COLO668 (cell line): ENCODE measurements around the gene MYL7.

Source experiments
- DNase-seq: peaks from one replicate; lab custom pipeline; 2025; ENCODE audit not compliant: unreplicated experiment; lab: John Stamatoyannopoulos, UW

The MYL7 gene

DNA sequence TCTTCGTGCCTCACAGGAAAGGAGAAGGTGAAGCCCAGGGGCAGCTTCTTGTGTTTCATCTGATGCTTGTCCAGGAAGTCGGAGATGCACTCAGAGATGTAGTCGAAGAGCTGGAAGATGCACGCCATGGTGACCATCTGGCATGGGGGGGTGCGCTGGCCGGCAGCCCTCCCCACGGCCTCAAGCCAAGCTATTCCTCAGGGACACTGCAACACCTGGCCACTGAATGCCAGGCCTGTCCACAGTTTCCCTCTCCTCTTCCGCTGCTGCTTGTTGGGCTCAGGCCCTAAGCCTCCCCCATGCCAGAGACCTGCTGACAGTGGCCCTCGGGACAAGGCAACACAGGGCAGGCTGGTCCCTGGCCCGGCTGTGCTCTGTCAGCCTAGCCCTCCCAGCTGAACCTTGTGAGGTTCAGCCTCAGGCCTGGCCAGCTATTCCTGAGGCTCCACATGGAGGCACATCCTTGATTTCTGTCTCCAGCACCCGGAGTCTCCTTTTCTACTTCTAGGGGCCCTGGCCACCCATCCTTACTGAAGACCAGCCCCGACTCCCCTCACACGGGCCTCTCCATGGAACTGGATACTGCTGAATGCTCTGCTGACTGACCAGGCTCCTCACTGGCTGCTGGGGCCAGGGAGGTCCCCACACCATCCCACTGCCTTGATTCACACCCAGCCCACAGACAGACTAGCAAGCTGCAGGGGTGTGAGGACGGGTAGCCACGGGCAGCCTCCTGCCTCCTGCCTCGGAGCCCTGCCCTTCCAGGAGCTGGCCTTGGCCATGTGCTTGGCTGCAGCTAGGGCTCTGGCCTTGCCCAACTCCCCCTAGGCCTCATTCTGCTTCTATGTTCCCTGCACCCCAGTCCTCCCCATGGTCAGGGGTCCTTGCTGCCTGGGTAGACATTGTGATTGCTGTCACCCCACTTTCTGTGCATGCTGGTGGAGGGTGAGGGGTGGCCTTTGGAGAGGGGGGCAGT is 10.1 kb upstream of the MYL7 start:
- no peak for DNase-seq

DNA sequence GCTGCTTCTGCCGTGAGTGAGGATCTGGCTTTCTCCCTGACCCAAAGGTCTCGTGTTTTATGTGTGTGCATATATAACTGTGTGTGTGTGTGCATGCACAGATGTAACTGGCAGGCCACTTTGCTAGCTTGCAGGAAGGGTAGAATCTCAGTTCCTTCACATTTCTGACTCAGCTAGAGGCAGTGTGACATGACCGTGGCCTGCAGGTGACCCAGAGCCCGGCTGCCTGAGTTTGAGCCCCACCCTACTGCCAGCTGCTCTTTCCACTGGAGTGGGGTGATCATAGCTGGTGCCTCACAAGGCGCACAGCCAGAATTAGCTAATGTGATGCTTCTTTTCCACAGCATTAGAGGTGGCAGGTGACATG is 9.3 kb upstream of the MYL7 start:
- DNase-seq, result peak; percentile 39

DNA sequence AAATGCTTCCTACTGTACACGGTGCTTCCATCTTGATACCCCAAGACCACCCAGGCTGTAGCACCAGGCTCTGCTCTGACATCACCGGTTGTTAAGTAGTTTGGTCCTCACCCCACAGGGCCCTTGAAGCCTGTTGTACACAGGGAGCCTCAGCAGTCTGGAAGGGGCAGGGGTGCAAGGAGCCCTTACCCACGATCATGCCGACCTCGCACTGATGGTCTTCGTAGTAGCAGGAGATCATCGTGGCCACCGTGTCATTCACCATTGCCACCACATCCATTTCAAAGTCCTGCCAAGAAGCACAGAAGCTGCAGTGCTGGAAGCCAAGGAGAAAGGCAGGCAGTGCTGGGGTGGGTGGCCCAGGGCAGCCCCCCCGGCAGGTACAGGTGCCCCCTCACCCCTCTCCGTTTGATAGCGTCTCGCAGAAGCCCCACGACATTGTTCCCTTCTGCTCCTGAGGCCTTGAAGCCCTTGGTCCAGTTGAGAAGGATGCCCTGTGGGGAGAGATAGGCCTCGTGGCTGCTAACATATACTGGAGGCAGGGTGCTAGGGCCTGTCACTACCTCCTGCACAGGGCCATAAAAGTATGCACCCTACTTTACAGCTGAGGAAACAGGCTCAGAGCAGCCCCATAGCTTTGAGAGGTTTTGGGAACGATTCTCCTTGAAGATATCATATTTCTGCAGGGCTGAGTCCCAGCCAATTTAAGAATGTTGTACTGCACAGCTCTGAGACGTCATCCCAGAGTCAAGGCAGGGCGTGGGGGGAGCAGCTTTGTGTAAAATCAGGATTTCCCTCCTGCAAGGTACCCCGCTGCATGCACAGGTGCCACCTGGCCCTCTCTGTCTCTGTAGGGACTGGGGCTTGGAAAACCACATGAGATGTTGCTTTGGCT is 8.7 kb upstream of the MYL7 start:
- DNase-seq, result no peak

DNA sequence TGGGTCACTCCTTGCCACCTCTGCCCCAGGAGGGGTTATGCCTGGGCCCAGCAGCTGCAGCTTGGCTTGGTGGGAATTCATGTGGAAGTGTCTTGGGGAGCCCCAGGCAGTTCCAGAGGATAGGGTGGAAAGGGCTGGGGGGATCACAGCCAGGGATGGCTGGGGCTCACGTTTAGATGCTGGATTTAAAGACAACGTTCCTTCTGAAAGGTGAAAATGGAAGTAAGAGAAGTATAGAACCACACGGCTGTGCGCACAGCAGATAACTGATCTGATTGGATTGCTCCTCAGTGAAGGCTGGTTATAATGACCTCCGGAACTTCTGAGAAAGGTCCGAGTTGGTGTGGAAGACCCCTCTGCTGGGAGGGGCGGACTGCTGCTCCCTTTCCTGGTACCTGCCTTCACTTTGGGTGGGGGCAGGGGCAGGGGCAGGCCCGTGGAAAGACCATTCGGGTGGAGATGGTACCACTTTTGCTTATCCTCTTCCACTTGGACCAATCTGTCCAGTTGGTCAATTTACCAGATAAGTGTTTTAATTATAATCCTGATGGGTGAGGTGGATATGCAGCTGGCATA is 7.9 kb upstream of the MYL7 start:
- DNase-seq, result no peak

DNA sequence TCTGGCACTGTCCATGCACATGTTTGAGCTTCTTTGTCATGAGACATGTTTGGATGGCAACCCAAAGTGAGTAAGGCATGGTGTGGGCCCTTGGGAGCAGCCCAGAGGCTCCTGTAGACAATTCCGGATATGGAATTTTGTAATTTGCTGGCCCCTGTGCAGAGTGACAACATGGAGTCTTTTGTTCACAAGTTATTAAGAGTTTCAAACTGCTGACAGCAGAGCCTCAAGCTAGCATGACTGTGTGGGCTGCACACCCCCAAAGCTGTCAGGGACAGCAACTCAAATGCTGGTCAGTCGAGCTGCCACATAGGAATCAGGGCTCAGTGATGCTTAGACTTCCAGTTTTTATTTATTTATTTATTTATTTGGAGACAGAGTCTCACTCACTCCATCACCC is 7.0 kb upstream of the MYL7 start:
- no peak for DNase-seq

DNA sequence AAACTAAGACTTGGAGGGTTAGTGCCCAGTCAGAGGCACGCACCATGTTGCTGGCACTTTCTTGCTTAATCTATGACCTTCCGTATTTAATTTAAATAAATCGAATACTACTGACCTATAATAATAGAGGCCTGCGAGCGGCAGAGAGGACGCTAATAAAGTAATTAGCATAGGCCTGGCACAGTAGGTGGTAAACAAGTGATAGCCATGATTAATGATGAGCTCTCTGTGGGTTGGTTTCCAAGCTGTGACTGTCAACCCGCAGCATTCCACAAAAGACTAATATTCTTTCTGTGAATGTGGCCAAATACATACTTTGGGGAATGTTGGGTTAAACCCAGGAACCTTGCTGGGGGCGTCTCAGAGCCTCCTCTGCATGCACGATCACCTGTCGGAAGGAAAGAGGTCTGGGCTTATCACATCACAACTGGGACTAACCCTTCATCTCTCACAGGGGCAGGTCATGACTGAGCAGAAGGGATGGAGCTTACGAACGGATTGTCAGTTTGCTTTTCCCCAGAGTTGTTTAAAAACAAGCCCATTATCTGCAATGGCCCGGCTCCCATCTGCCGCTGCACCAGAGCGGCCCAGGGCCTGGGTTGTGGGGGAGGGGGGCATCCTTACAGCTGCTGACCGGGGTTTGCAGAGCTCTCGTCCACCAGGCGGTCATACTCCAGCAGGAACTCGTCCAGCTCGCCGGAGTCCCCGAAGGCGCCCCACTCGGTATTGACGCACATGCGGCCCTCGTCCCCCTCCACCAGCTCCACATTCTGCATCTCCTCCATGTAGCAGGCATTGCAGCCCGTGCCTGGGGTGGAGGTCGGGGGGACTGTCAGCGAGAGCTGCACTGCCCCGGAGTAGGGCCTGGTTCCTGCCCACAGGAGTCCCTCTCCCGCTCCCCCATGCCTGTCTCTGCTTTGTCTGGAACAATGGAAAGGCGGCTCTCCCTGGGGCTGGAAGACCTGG is 6.2 kb upstream of the MYL7 start:
- DNase-seq, result no peak

DNA sequence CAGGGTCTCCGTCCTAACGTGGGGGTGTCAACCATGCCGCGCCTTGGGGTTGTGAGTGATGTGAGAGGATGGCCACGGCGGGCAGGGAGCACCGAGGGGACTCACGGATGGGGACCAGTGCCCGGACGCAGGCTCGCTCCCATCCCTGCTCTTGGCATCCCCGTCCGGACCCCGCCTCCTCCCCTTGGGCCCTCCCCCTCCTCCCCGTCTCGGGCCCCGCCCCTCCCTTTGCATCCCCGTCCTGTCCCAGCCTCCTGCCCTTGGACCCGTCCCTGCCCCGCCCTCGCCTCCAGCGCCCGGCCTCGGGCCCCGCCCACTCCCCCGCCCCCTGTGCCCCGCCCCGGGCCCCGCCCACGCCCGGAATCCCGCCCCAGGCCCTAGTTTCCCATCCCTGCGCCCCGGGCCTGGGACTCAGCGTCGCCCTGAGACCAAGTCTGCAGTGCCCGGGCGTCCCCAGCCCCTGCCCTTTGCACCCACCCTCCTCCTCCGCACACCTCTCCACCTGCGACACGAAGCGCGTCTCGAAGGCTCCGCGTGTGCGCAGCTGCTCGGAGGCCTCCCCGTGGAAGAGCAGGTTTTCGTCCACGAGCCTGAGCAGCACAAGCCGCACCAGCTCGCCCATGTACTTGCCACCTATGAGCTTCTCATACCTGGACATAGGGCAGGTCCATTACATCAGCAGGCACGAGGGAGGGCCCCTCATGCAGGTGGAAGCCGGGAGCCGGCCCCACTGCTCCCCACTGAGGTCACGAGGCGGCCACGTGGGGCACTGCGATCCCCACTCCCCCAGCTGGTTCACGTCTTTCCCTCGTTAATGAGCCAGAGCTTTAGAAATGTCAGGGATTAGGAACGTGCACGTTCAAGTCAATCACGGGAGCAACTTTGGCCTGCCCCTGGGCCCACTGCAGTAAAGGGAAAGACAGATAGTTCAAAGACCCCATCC is 5.1 kb upstream of the MYL7 start:
- DNase-seq, result no peak

DNA sequence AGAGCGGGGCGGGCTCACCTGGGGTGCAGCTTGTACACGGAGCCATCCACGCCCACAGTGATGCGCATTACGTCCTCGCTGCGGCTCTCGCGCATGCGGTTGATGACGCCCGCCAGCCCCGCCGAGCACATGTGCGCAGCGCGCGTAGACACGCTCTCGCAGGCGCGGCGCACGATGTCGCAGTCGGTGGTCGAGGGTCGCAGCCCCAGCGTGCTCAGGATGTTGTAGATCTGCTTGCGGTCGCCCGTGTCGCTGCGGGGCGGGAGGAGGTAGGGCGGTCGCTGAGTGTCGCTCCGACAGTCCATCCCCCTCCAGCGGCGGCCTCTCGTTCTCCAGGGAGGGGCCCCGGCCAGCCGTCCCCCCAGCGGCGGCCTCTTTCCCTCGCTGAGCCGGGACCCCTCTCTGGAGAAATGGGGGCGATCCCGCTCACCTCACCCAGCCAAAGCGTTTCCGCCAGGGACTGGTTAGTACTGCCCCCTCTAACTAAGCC is 4.4 kb upstream of the MYL7 start:
- no peak for DNase-seq

DNA sequence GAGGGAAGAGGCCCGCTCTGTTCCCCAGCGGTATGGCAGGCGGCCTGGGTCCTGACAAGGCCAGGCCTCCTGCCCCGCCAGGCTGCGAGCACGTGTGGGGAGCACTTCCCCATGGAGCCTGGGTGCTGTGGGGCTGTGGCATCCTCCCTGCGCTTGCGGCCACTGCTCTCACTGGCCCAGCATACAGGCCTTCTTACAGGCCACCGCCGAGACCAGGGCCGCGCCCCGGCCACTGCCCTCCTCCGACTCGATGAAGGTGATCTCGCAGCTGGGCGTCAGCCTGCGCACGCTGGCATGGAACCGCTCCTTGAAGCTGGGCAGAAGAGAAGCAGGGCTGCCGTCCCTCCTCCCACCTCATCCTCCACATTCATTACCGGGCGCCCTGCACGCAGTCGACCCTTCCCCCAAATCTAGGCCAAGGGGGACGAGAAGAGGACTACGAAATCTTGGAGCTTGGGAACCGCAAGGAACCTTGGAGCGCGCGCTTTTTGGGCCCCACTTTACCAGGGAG is 3.9 kb upstream of the MYL7 start:
- DNase-seq, result no peak

DNA sequence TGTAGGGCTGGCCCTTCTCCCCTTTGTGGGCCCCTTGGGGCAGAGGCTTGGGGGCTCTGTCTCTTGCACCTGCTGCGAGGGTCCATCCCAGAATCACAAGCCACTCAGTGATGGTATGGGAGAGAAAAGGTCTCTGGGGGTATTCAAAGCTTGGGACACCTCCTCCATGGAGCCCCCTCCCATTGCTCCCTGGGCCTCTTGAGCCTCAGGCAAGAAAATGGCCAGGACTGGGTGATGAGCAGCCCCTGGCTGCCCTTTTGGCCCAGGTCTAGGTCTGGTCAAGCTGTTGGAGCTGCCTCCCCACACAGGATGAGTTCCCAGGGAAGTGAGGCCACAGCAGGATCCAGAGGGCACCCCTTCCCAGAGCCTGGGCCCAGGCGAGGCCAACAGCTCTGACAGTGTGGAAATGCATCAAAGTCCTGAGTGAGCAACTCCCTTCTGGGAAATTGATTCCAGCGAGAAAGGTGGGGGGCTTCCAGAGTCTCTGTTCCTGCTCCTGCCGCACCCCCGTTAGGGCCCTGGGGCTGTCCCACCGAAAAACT is 3.4 kb upstream of the MYL7 start:
- DNase-seq, result no peak

DNA sequence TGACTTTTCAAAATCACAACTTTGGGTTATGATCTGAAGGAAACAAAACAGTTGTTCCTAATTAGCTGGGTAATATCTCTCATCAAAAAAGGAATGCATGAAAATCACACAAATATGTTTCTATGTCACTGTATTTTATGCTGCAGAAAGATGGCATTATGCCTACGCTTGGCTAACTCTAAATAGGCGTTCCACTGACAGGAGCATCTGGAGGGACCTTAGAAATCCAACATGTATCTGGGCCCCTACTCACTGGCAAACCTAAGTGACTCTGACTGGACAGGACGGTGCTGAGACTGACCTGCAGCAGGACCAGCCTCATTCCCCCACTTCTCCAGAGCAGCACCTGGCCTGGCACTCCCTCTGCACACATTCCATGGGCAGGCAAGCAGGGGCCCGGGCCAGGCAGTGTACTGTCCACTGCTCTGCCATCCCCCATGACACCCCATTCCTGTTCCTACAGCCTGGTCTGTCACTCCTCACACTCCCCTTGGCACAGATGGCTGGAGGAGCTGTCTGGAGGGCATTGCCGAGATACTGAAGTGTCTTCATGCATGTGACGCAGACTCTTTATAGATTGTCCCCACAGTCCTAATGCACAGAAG is 2.6 kb upstream of the MYL7 start:
- DNase-seq, result no peak

DNA sequence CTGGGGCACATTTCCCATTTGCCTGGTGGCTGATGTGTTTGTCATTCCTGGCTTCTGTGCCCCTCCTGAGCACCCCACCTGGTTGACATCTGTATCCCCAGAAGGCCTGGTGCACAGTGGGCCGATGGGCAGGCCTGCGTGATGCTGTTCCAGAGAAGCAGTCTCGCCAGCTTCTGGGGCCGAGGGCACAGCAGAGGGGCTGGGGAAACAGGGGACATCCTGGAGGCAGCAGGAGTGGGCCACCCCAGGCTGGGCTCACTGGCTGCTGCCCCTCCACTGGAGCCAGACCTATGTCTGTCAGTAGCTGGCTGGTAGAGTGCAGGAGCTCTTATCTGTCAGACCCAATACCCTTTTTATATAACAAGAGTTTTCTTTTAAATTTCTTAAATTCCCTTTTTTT is 896 bp upstream of the MYL7 start:
- no peak for DNase-seq

DNA sequence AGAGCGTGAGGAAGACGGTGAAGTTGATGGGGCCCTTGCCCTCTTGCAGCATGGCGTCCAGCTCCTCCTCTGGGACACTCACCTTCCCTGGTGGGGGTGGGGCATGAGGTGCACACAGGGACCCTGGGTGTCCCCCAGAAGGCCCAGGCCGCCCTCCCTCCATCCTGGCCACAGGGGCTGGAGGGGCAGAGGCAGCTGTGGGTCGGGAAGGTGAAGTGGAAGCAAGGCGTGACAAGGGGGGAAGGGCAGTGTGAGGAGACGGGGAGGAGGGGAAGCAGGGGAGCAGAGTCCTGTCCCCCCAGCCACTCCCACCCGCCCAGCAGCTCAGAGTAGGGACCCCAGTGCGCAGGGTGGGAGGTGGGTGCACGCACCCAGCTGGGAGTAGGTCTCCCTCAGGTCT is 791 bp downstream of the MYL7 start:
- no peak for DNase-seq

DNA sequence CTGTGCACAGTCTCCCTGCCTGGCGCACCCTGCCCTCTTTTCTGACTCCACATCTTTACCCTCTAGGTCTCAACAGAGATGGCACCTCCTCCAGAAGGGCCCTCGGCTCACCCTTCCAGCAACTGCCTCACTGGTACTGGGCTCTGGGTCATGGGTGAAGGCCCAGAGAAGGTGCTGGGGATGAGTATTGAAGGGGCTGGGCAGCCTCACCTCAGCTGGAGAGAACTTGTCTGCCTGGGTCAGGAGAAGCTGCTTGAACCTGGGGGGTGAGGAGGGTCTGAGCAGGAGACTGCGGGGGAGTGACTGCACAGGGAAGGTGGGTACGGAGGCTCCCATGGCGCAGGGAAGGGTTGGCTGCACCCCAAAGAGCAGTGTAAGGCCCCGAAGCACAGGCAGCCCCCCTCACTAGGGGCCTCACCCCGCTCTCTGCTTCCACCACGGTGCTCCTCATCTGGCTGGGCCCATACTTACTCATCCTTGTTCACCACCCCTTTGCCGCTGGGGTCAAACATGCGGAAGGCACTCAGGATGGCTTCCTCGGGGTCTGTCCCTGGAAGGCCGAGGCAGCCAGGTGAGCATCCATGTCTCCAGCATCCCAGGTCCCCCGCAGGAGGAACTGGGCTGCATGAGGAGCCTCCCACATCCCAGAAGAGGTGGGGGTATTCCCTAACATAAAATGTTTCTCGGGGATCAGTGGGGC is 1.7 kb downstream of the MYL7 start:
- no peak for DNase-seq

DNA sequence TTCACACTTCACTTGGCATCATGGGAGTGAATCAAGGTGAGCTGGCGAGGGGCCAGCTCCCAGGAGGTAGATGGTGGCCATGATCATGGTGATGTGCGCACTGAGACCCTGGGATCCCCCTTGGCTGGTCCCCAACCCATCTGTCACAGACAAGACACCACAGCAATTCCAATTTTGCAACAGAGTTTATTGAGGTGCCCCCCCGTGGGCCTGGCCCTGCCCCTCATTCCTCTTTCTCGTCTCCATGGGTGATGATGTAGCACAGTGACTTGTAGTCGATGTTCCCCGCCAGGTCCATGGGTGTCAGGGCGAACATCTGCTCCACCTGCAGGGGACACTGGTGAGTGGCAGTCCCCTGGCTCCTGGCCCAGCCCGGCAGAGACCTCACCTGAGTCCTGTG is 2.4 kb downstream of the MYL7 start:
- DNase-seq, result no peak

DNA sequence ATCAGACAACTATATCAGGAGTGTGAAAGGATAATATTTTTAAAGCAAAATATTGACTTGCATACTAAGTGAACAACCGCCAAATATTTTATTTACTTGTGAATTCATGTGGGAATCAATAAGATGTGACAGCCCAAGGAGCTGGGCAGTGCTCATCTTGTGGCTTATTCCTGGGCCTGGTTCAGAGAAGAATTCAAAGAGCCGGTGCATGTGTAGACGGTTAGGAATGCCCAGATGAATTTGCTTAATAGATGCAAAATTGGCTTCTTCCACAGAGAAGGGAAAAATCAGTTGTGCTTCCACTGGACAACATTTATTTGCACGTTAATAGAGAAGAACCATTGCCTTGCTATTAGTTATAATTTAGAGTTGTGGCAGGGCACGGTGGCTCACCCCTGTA is 4.4 kb downstream of the MYL7 start:
- DNase-seq, result no peak

DNA sequence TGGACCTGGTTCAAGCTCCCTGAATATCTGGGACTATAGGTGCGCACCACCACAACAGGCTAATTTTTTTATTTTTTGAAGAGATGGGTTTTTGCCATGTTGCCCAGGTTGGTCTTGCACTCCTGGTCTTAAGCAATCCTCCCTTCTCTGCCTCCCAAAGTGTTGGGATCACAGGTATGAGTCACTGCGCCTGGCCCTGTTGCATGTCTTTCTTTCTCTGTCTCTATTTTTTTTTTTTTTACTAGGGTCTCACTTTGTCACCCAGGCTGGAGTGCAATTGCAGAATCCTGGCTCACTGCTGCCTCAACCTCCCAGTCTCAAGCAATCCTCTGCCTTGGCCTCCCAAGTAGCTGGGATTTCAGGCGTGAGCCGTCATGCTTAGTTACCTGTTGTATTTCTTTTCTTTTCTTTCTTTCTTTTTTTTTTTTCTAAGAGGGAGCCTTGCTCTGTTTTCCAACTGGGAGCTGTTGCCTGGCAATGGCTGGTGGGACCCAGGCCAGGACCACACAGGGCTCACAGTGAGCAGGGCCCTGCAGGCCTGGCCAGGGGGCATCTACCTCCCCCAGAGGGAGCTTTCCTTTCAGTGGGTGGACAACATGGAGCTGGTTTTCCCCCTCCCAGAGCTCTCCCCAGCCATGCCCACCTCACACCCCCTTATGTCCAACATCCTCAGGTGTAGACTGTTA is 6.0 kb downstream of the MYL7 start:
- DNase-seq, result no peak
